Activated naive CD4-positive, alpha-beta T cell treated with anti-CD3 and anti-CD28 coated beads, Interleukin-2, amount 50 U/mL, for 72 hours (primary cell): ENCODE measurements around the gene MFSD2A. TPM values are rescaled to one million over a fixed set of nuclear protein-coding genes. Genes with fewer than 3 reads are reported as not detected.
"Not testable (repeated sequence)": the region's sequence is repeated elsewhere in the genome, so short reads cannot be mapped to it uniquely, and the experiment has no call there.

ENCODE experiments used
- ATAC-seq, 2 donors: fragments of 150-1000 bp; cut with Tn5 transposase; 2 replicates each; pipeline ENCODE4 v1.10.0; 2021; ENCODE audit warnings: mild to moderate bottlenecking in 2 of 2, moderate library complexity in 2 of 2
- DNase-seq, 2 donors: peaks; one replicate each; pipeline ENCODE4 v3.0.0; 2021 to 2022; ENCODE audit warnings: low spot score in 2 of 2
- H3K27ac Mint-ChIP-seq, 2 donors: one replicate each; pipeline ENCODE4 v1.8.0; 2022; ENCODE audit warnings: mild to moderate bottlenecking in 2 of 2, mixed read lengths in 2 of 2
- H3K36me3 Mint-ChIP-seq, 2 donors: one replicate each; pipeline ENCODE4 v1.8.0; 2022; ENCODE audit warnings: mixed read lengths in 2 of 2
- H3K9me3 Mint-ChIP-seq, 2 donors: one replicate each; pipeline ENCODE4 v1.8.0; 2022; ENCODE audit warnings: mixed read lengths in 2 of 2
- total RNA-seq, 2 donors: library from RNA; stranded (reverse); gene quantifications; one replicate each; pipeline ENCODE4 v1.2.3, GENCODE V29; 2022

MFSD2A gene
- total RNA-seq, 2 donors from 2014 or later = 2.6 to 7.1 TPM

- peaks cover 0 to under 1% of the 10 kb centered on the region in 2 donors for H3K36me3 Mint-ChIP-seq
These were observed 898 bp downstream of the MFSD2A start for GRCh38 chr1:39955547-39956539.

GRCh38 chr1:39957299-39958015, 2.5 kb downstream of the MFSD2A start:
- no peaks in the 10 kb centered on the region for H3K9me3 Mint-ChIP-seq
- no peak for ATAC-seq
- H3K27ac Mint-ChIP-seq = no peak overlapping the region
- DNase-seq = no peak
- H3K36me3 Mint-ChIP-seq = no peaks in the 10 kb centered on the region

More at GRCh38 chr1:39955547-39956539, 898 bp downstream of the MFSD2A start:
- Mint-ChIP-seq H3K27ac (peak overlapping the region; percentile 54 to 96), H3K9me3 (peaks cover 0 to under 1% of the 10 kb centered on the region in 2 donors)
- peak; percentile 54 to 73 for DNase-seq
- ATAC-seq = peak; percentile 49 to 83

GRCh38 chr1:39958403-39959200, 3.7 kb downstream of the MFSD2A start:
- no peak for DNase-seq
- Mint-ChIP-seq H3K27ac (no peak overlapping the region), H3K9me3 (no peaks in the 10 kb centered on the region), H3K36me3 (peaks cover 0 to 4% of the 10 kb centered on the region in 2 donors)
- no peak for ATAC-seq

- no peaks in the 10 kb centered on the region for H3K9me3 Mint-ChIP-seq
- peaks cover 0 to 9% of the 10 kb centered on the region in 2 donors for H3K36me3 Mint-ChIP-seq
- DNase-seq (no peak), ATAC-seq (no peak)
- peak overlapping the region in 1 of 2 donors; percentile 22 for H3K27ac Mint-ChIP-seq
These were observed 4.8 kb downstream of the MFSD2A start for GRCh38 chr1:39959651-39960333.

GRCh38 chr1:39960431-39960958, 5.5 kb downstream of the MFSD2A start:
- H3K27ac Mint-ChIP-seq = peak overlapping the region in 1 of 2 donors; percentile 22
- peaks cover 7 to 9% of the 10 kb centered on the region in 2 donors for H3K36me3 Mint-ChIP-seq
- ATAC-seq = peak in 1 of 2 donors; percentile 74

GRCh38 chr1:39962450-39962825, 7.5 kb downstream of the MFSD2A start:
- Mint-ChIP-seq H3K36me3 (peaks cover 9 to 17% of the 10 kb centered on the region in 2 donors), H3K27ac (no peak overlapping the region), H3K9me3 (no peaks in the 10 kb centered on the region)
- DNase-seq (no peak), ATAC-seq (no peak)

More at GRCh38 chr1:39960431-39960958, 5.5 kb downstream of the MFSD2A start:
- DNase-seq = peak in 1 of 2 donors; percentile 41
- no peaks in the 10 kb centered on the region for H3K9me3 Mint-ChIP-seq

GRCh38 chr1:39962964-39963363, 8.0 kb downstream of the MFSD2A start:
- H3K27ac Mint-ChIP-seq, DNase-seq, H3K9me3 Mint-ChIP-seq, ATAC-seq: not testable (repeated sequence)
- H3K36me3 Mint-ChIP-seq = peaks cover 9 to 17% of the 10 kb centered on the region in 2 donors

- Mint-ChIP-seq H3K27ac (no peak overlapping the region), H3K9me3 (no peaks in the 10 kb centered on the region), H3K36me3 (peaks cover 15 to 17% of the 10 kb centered on the region in 2 donors)
- ATAC-seq = no peak
- DNase-seq = no peak
These were observed 9.6 kb downstream of the MFSD2A start for GRCh38 chr1:39964552-39964951.

GRCh38 chr1:39965044-39965443, 10.1 kb downstream of the MFSD2A start:
- Mint-ChIP-seq H3K36me3 (peaks cover 15 to 17% of the 10 kb centered on the region in 2 donors), H3K27ac (no peak overlapping the region), H3K9me3 (no peaks in the 10 kb centered on the region)
- ATAC-seq (no peak), DNase-seq (no peak)

GRCh38 chr1:39969048-39969447, 14.1 kb downstream of the MFSD2A start:
- ATAC-seq (no peak), DNase-seq (no peak)
- Mint-ChIP-seq H3K27ac (no peak overlapping the region), H3K9me3 (no peaks in the 10 kb centered on the region), H3K36me3 (peaks cover 11 to 17% of the 10 kb centered on the region in 2 donors)

- H3K27ac Mint-ChIP-seq = no peak overlapping the region
- H3K36me3 Mint-ChIP-seq = peaks cover 7 to 17% of the 10 kb centered on the region in 2 donors
- ATAC-seq = no peak
- no peaks in the 10 kb centered on the region for H3K9me3 Mint-ChIP-seq
- no peak for DNase-seq
These were observed 14.8 kb downstream of the MFSD2A start for GRCh38 chr1:39969531-39970270.

- no peaks in the 10 kb centered on the region for H3K9me3 Mint-ChIP-seq
- H3K36me3 Mint-ChIP-seq = peaks cover 7 to 13% of the 10 kb centered on the region in 2 donors
- no peak for DNase-seq
- no peak overlapping the region for H3K27ac Mint-ChIP-seq
- ATAC-seq = no peak
These were observed 15.3 kb downstream of the MFSD2A start for GRCh38 chr1:39970274-39970673.

- ATAC-seq = no peak
- no peak for DNase-seq
- Mint-ChIP-seq H3K9me3 (no peaks in the 10 kb centered on the region), H3K36me3 (peaks cover 4 to 7% of the 10 kb centered on the region in 2 donors), H3K27ac (no peak overlapping the region)
These were observed 16.2 kb downstream of the MFSD2A start for GRCh38 chr1:39971138-39971537.

GRCh38 chr1:39973503-39974135, 18.7 kb downstream of the MFSD2A start:
- no peaks in the 10 kb centered on the region for H3K9me3 Mint-ChIP-seq
- no peak overlapping the region for H3K27ac Mint-ChIP-seq
- peaks cover 0 to 2% of the 10 kb centered on the region in 2 donors for H3K36me3 Mint-ChIP-seq
- peak; percentile 65 to 77 for DNase-seq
- ATAC-seq = peak; percentile 75 to 76

GRCh38 chr1:39976732-39977131, 21.8 kb downstream of the MFSD2A start:
- no peak for ATAC-seq
- no peaks in the 10 kb centered on the region for H3K9me3 Mint-ChIP-seq
- H3K36me3 Mint-ChIP-seq = no peaks in the 10 kb centered on the region
- no peak overlapping the region for H3K27ac Mint-ChIP-seq
- DNase-seq = no peak
